A204.1 (cell line): ENCODE measurements around the gene HKDC1.
A peak's percentile ranks its signal among the peaks of the same experiment; 100 is the strongest.

Source experiments
- FAIRE-seq: peaks from 2 replicates; lab custom pipeline; 2012; peaks lifted over from hg19 to GRCh38; lab: Jason Lieb, UNC

Gene HKDC1

DNA sequence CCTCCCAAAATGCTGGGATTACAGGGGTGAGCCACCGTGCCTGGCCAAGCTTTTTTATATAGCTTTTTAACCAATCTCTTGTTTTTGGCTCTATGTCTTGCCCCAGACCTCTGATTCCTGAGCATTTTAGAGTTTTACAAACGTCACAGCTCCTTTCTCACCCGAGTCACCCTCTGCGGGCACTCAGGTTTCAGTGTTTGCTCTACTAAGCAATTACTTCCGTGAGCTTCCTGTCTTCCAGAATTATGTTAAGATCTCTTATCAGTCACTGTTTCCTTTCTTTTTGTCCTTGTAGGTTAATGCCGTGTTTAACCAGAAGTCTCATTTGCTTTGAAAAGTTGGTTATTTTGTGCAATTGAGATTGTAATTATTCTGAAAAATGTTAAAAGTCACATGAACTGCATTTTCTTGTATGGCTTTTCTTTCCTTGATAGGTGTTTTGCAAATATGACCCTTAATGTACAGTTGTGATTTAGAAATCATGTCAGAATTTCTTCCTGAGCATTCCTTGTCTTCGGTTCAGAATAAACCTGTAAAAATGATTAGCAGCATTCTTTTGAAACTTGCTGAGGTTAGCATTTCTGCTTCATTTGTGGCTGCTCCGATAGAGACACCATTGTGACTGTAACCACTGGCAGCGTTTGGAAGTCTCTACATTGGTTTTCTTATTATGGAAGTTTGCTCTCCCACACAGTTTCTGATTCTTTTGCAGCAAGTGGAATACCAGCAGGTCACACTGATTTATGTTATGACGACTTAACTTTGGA, 4.5 kb upstream of the HKDC1 start:
- no peak for FAIRE-seq

DNA sequence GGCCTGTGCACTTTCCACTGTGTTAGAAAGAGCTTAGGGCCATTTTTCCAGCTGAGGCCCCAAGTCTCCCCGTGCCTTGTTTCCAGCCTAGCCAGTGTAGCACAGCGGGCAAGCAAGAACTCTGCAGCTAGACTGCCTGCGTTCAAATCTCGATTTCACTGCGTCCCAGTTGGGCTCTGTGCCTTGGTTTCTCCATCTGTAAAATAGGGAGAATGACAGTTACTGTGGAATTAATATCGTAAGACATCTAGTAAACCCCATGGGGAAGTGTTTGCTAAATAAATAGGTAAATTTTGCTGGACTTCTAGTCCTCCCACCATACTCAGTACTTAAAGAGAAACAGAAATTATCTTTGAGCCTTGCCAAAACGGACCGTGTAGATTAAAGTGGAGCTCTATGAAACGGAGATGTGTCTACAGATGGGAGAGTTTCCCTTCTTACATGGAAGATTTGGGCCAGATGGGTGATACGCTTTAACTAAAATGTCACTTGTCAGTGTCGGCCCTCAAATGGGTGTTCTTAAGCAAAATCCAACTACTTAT, 3.5 kb upstream of the HKDC1 start:
- no peak for FAIRE-seq

DNA sequence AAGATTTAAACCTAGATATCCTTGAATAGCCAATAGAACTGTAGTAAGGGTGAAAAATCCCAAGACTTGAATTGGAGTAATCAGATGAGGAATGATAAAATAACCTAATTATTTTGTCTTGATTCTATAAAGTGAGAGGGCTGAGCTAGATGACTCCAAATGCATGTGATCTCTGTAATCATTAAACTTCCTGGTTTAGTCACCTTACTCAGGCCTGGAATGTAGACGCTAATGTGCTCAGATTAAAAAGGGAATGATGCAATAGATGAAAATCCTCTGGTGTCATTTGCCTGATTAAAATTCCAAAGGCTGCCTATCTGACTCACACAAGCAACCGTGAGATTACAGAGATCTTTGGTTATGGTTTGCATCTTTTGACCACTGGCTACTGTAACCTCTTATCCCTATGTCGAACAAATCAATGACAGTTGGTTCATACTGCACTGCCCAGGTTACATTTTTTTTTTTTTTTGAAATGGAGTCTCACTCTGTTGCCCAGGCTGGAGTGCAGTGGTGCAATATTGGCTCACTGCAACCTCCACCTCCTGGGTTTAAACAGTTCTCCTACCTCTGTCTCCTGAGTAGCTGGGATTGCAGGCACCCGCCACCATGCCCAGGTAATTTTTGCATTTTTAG, 2.9 kb upstream of the HKDC1 start:
- FAIRE-seq: no peak

DNA sequence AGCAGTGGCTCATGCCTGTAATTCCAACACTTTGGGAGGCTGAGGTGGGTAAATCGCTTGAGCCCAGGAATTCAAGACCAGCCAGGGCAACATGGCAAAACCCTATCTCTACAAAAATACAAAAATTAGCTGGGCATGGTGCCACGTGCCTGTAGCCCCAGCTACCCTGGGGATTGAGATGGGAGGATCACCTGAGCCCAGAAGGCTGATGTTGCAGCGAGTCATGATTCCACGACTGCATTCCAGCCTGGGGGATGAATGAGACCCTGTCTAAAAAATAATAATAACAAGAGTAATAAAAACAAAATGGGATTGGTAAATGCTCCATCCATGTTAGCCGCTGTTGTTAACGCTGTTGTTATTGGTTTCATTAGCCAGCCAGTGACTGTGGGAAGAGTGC, 1.3 kb upstream of the HKDC1 start:
- no peak for FAIRE-seq

DNA sequence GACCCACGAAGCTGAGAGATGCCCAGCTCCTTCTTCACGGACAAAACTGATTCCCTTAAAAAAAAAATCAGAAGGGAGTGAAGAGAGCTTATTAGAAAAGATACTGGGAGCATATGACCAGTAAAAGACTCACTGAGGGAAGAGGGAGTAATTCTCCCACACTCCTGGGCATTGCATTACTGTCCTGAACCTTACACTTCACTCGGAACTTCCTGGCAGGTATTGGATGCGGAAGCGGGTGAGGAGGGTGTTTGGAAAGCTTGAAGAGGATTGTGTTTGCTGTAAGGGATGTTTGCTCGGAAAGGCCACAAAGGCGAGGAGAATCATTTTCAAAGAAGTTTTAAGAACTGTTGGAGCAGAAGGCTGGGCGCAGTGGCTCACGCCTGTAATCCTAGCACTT, 375 bp downstream of the HKDC1 start:
- no peak for FAIRE-seq

DNA sequence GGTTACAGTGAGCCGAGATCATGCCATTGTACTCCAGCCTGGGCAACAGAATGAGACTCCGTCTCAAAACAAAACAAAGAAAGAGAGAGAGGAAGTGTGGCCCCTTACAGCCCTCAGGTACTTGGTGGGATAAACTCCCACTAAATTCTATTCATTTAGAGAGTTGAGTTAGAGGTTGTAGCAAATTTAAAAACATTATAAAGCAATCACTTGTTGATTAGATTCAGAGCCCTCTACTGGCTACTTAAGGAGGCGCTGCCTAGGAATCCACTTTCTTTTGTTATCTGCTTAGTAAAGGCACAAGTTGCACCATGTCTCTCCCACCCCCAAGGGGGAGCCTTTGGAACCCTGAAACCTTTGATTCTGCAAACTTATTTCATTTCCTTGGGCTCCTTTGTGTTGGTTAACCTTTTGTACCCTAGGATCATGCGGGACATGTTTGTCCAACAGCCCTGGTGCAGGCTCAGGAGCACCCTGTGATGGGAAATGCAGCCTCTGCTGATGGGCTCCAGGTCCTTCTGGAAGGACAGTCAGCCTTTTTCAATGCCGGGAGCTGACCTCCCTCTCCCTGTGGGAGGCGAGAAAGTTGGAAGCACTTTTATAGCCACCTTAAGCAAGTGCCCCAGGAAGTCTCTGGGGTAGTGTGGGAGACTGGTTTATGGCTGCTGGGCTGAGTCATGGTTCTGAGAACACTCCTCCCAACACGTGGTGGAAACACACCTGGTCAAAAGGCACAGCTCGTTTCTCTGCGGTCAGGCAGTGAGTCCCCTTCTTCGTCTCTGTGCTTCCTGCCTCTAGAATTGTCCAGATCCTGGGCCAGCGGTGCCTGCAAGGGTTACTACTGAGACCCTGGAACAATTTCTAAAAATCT, 2.3 kb downstream of the HKDC1 start:
- no peak for FAIRE-seq

DNA sequence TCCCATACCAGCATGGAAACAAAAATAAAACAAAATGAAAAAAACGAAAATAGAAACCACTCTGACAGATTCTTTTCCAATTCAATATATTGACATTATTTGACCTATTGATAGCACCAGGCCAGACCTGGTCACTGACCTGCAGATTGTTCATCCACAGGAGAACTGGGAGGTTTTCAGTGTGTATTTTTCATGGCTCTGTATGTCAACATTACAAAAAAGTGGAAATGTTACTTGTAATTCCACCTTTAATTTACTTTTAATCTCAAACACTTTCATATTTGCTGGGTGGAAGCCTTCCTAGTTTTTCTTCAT, 2.9 kb downstream of the HKDC1 start:
- no peak for FAIRE-seq

DNA sequence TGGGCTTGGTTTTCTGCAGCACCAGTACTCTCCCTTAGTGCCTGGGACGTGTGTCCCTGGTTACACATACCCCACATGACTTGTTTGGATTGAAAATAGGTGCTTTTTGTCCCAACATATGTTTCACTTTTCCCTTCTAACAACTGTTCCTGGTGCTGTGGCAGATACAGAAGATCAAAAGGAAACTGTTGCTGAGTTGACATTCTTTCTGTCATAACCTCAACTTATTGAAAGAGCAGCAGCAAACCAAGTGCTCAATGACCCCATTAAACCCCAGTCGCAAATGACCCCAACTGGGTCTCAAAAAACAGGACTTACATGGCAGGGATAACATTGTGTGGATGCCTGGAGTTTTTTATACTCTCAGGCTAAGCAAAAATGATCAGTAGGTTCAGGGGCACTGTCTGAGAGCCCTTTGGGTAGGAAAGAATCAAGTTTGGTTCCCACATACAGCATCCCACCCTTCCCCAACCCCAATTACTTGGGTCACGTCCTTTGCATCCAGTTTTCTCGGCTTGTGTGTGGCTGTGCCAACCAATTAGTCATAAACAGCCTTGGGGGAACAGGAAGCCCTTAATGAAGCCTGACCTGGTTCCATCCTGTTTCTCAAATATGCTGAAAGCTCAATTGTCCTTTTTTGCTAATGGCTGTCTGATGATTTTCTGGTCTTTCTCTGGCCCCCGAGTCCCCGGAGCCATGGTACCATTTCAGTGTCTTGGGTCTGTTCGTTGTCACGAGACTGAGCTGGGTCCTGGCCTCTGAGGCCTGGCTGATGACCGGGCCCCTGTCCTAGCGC, 4.9 kb downstream of the HKDC1 start:
- no peak for FAIRE-seq

DNA sequence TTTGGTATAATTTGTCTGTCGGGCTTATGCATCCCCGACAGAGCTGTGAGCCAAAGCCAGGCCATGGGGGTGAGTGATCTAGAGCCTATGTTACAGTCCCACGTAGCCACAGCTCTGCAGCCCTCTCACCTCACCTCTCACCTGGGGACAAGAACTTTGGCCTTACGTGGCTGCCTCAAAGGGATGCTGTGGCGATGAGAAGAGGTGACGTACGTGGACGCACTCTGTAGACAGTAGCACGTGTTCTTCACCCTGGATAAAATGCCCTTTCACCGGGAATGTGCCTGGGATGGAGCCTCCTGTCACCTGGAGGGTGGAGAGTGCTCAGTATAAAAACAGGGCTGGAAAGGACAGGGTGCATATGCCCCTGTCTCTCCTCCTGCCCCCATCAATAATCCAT, 5.5 kb downstream of the HKDC1 start:
- no peak for FAIRE-seq

DNA sequence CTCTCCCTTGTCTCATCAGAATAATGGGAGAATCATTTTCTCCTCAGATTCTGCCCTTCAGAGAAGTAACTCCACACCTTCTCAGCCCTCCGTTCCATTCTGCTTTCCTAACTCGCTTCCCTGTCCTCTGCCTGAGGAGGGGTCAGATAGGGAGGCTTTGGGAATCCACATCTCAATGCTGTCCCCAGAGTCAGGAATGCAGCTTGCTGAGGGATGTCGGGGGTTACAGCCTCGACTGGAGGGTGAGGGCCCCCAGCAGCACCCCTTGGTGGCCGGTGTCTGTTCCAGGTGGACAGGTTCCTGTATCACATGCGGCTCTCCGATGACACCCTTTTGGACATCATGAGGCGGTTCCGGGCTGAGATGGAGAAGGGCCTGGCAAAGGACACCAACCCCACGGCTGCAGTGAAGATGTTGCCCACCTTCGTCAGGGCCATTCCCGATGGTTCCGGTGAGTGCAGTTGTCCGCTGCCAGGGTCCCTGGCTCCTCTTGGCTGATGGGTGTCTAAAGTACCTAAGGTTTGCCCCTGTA, 6.9 kb downstream of the HKDC1 start:
- no peak for FAIRE-seq

DNA sequence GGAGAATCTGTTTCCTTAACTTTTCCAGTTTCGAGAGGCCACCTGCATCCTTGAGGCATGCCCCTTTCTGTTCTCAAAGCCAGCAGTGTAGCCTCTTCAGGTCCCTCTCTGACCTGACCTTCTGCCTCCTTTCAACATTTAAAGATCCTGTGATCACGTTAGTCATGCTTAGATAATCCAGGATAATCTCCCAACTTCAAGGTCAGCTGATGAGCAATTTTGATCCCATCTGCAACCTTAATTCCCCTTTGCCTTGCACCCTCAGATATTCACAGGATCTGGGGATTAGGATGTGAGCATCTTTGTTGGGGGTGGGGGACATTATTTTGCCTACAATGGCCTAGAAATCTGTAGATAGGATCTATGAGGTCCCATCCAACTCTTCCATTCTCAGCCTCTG, 8.0 kb downstream of the HKDC1 start:
- FAIRE-seq: no peak

DNA sequence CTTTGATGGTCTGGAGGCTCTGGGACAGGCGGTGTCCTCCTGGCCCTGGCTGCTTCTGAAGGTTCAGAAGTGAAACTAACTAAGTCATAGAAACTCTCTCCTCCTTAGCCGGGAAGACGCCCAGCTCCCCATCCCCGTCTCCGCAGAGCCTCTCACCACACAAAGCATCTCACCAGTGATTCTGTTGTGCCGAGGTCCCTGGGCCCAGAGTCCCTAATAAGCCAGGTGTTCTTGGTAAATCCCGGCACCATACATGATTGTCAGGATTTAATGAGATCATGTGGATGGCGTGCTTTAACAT, 9.4 kb downstream of the HKDC1 start:
- FAIRE-seq: no peak

DNA sequence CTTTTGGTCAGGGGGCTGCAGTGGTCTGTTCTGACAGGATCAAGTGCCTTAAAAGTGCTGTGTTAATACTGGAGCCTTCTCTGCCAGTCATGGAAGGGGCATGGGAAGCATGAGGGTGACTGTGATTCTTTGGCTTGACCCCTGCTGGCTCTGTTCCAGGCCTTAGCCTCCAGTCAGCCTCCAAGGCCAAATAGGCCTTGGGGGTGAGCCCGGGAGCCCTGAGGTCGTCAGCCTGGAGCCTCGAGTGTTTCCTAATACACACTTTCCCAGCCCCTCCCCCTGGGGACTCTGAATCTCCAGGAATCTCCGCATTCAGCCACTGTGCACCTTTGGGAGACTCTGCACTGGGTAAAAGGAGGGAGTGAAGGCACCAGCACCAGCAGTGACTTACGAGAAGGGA, 10.0 kb downstream of the HKDC1 start:
- no peak for FAIRE-seq

DNA sequence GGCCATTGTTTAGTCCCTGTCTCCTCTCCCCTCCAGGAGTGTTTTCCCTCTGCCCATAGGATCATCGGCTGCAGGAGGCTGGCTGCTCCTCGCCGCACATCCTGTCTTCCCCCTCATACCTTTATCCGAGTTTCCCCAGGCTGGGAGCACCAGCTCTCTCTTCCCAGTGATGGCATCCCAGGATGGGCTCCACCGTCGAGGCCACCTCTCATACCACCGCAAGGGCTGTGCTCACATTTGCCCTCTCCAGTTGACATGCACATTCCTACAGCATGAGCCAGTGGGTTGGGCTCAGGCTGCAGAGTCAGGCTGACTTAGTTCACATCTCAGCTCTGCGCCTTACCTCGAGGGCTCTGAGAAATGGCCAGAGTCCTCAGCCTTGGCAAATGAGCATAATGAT, 12.1 kb downstream of the HKDC1 start:
- no peak for FAIRE-seq

DNA sequence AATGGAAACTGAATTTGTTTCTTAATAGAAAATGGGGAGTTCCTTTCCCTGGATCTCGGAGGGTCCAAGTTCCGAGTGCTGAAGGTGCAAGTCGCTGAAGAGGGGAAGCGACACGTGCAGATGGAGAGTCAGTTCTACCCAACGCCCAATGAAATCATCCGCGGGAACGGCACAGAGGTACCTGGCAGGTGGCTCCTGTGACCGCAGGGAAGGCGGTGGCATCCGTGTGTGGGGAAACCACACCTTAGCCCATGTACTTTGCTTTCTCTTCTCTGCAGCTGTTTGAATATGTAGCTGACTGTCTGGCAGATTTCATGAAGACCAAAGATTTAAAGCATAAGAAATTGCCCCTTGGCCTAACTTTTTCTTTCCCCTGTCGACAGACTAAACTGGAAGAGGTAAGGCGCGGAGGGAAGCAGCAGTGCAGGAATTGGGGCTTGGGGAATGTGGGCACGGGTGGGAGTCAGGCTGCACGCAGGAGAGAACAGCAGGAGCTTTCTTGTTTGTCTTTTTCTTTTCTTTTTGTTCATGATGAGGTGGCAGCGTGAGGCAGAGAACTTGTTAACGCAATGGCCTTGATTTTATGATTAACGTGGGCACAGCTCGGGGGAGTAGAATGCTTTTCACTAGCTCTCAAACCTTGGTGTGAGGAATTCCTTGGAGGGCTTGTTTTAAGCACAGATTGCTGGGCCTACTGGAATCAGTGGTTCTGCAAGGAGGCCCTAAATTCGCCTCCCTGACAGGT, 12.8 kb downstream of the HKDC1 start:
- no peak for FAIRE-seq

DNA sequence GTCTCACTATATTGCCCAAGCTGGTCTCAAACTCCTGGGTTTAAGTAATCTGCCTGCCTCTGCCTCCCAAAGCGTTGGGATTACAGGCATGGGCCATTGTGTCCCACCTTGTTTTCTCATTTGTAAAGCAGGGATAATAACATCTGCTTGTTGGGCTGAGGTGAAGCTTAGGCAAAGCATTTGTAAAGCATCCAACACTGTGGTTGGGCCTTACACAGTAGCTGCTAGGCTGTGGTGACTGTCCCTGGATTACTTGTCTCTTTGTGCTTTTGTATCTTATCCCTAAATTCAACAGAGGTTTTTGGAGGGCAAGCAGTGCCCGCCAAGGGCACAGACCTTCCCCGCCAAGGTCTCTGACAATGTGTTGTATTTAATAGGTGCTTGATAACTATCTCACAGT, 14.3 kb downstream of the HKDC1 start:
- FAIRE-seq: no peak

DNA sequence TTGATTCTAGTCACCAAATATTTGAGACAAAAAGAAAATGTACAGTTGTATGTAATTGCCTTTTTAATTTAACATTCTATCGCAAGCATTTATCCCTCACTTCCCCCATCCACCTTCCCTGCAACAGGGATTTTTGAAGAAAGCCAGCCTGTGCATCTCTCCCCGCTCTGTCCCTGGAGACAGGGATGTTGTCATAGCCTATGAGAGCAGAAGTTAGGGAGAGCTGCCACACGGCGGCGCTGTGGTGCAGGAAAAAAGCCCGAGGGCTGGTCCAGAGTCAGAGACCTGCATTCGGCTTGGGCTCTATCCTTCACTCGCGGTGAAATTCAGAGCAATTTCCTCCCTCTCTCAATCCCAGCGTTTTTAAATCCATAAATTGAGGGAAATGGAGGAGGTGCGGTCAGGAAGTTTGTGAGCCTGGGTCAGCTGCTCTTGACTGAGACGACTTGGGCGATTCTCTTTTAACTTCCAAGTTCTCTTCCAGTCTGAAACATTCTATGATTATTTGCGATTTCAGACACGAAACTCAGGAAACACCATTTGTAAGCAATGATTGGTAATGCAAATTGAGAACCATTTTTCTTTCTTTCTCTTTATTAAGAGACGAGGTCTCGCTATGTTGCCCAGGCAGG, 17.5 kb downstream of the HKDC1 start:
- FAIRE-seq: peak; percentile 54

DNA sequence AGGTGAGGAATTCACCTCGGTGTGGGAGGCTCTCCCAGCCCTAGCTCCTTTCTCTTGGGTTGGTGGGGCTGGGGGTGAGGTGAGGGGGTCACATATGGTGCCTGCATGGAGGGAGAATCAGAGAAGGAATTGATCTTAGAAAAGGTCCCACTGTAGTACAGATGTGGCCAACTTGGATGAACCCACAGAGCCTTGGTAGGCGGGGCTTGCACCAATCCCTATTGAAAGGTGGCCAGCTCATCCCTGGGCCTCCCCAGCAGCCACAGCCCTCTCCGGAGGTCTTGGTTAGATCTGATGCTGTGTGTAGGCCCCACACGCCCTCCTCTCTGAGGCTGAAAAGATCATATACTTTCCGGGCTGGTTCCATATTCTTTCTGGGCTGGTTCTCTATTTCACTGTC, 19.0 kb downstream of the HKDC1 start:
- no peak for FAIRE-seq

DNA sequence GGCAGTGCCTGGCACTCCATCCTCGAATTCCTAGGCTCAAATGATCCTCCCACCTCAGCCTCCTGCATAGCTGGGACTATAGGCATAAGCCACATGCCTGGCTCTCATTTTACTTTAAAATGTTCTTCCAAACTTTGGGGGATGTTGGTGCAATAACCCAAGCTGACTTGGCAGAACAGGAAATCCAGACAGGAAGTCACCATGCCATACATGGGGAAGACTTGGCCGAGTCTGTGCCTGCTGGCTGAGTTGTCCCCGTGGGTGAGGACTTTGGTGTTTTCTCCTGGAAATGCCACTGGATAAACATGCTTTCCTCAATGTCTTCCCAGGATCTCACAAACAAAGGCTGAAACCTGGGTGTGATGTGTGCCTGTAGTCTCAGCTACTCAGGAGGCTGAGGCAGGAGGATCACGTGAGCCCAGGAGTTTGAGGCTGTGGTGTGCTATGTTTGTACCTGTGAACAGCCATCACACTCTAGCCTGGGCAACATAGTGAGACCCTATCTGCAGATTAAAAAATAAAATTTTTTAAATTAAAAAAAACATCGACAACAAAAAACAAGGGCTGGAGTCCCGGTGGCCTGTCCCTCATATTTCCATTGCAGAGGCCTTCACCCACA, 19.8 kb downstream of the HKDC1 start:
- FAIRE-seq: no peak

DNA sequence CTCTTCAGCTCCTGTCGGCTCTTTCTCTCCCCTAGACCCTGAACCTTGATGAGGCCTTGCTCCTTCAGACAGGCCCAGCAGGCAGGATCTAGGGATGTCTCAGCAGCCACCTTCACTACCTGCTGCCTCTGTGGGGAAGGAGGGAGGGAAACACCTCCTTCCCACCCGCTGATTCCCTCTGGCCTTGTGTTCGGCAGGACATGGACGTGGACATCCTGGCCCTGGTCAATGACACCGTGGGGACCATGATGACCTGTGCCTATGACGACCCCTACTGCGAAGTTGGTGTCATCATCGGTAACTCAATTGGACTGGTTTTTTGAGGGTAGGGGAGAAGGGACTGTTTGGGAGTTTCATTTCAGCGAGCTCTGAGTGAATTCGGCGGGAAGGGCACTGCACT, 20.3 kb downstream of the HKDC1 start:
- FAIRE-seq: no peak

DNA sequence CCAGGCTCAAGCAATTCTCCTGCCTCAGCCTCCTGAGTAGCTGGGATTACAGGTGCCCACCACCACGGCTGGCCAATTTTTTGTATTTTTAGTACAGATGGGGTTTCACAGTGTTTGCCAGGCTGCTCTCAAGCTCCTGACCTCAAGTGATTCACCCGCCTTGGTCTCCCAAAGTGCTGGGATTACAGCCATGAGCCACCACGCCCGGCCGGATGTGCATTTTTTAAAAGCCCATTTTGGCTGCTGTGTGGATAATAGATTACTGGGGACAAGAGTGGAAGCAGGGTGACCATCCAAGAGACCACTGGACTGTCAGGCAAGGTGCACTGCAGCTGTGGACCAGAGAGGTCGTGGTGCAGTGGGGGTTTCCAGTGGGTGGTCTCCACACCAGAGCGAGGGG, 21.4 kb downstream of the HKDC1 start:
- no peak for FAIRE-seq
